ENCODE data around the gene C1QC.

The C1QC gene

GRCh38 chr1:22619798-22620197 lies 23.6 kb upstream of the C1QC start:
- no peak for DNase-seq

- DNase-seq: no peak
Measured at GRCh38 chr1:22621761-22622160, 21.7 kb upstream of the C1QC start.

- no peak for DNase-seq
Measured at GRCh38 chr1:22625262-22625925, 18.0 kb upstream of the C1QC start.

GRCh38 chr1:22626237-22627157 lies 16.9 kb upstream of the C1QC start:
- no peak for DNase-seq

GRCh38 chr1:22627331-22627730 lies 16.1 kb upstream of the C1QC start:
- no peak for DNase-seq

- DNase-seq: no peak
Measured at GRCh38 chr1:22628698-22629444, 14.6 kb upstream of the C1QC start.

GRCh38 chr1:22629886-22630285 lies 13.5 kb upstream of the C1QC start:
- no peak for DNase-seq

GRCh38 chr1:22633697-22634463 lies 9.6 kb upstream of the C1QC start:
- DNase-seq: no peak

GRCh38 chr1:22635436-22635835 lies 8.0 kb upstream of the C1QC start:
- no peak for DNase-seq

- DNase-seq: no peak
Measured at GRCh38 chr1:22636353-22636752, 7.1 kb upstream of the C1QC start, which contains the start of gene C1QA. Gene C1QA, plus strand, starts transcription at chr1:22636628. Its CDS starts 989 bp downstream, at chr1:22637617.

- DNase-seq: no peak
Measured at GRCh38 chr1:22636927-22637326, 6.5 kb upstream of the C1QC start.

GRCh38 chr1:22637907-22638445 lies 5.5 kb upstream of the C1QC start:
- no peak for DNase-seq

GRCh38 chr1:22638476-22639234 lies 4.8 kb upstream of the C1QC start:
- no peak for DNase-seq

GRCh38 chr1:22639286-22639685 lies 4.1 kb upstream of the C1QC start:
- no peak for DNase-seq

GRCh38 chr1:22641247-22641646 lies 2.2 kb upstream of the C1QC start:
- no peak for DNase-seq

- DNase-seq: no peak
Measured at GRCh38 chr1:22641906-22642636, 1.4 kb upstream of the C1QC start.

GRCh38 chr1:22643928-22644327 lies 495 bp downstream of the C1QC start:
- no peak for DNase-seq

- DNase-seq: no peak
Measured at GRCh38 chr1:22645931-22646330, 2.5 kb downstream of the C1QC start.

- no peak for DNase-seq
Measured at GRCh38 chr1:22646384-22646783, 3.0 kb downstream of the C1QC start.

- no peak for DNase-seq
Measured at GRCh38 chr1:22650089-22650693, 6.8 kb downstream of the C1QC start.
